Nephron (organoid): ENCODE measurements around the gene ULBP3.
"Not testable (repeated sequence)": the region's sequence is repeated elsewhere in the genome, so short reads cannot be mapped to it uniquely, and the experiment has no call there.

Source experiments
- H3K27ac Mint-ChIP-seq, 3 experiments: 2 replicates each; pipeline ENCODE4 v1.8.0; 2020; ENCODE audit warnings: mixed read lengths in 3 of 3, mild to moderate bottlenecking in 2 of 3, moderate library complexity in 1 of 3
- H3K27me3 Mint-ChIP-seq: 2 replicates; pipeline ENCODE4 v1.8.0; 2021; ENCODE audit warnings: low read depth, mild to moderate bottlenecking, moderate library complexity, mixed read lengths
- H3K36me3 Mint-ChIP-seq: 2 replicates; pipeline ENCODE4 v1.8.0; 2020; ENCODE audit warnings: low read depth, mixed read lengths
- H3K4me1 Mint-ChIP-seq: 2 replicates; pipeline ENCODE4 v1.8.0; 2020; ENCODE audit warnings: mixed read lengths
- H3K4me3 Mint-ChIP-seq, 3 experiments: 2 replicates each; pipeline ENCODE4 v1.8.0; 2020; ENCODE audit warnings: mild to moderate bottlenecking in 3 of 3, mixed read lengths in 3 of 3, moderate library complexity in 2 of 3
- H3K9me3 Mint-ChIP-seq: 2 replicates; pipeline ENCODE4 v1.8.0; 2020; ENCODE audit warnings: mixed read lengths
- TF ChIP-seq, protein P1 (sequence below), 3 experiments: fragments of 200-600 bp; sonication (generic); IDR thresholded peaks; one replicate each; pipeline ENCODE4 v1.5.0; 2021; ENCODE audit warnings: antibody characterized with exemption in 3 of 3; ENCODE audit not compliant: unreplicated experiment in 3 of 3

The ULBP3 gene

DNA sequence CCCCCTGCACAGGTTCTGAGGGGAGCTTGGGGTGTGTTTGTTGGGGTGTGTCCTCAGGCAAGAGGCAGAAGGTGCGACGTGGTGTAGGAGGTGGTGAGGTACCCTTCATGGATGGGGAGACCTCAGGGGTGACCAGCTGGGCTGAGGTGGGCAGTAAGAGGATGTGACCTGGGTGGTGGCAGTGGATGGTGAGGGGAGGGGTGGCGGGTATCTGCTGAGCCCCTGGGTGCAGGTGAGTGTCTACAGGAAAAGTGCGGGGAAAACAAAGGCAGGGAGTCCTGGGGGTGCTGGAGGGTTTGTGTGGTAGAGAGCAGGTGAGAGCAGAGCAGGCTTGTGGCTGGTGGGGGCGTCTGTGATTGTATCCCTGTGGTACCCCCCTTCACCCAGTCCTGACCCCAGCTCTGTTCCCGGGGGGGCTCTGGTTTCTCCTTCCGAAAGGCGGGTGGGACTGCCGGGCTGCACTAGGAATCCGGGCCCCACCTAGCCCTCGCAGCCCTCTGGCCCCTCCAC lies 44.2 kb downstream of the ULBP3 start:
- Mint-ChIP-seq H3K9me3 (no peaks in the 10 kb centered on the region), H3K4me1 (no peaks in the 10 kb centered on the region), H3K36me3 (no peaks in the 10 kb centered on the region), H3K27me3 (peaks cover 84% of the 10 kb centered on the region), H3K27ac (no peak overlapping the region), H3K4me3 (no peak overlapping the region)
- TF ChIP-seq, protein P1, sequence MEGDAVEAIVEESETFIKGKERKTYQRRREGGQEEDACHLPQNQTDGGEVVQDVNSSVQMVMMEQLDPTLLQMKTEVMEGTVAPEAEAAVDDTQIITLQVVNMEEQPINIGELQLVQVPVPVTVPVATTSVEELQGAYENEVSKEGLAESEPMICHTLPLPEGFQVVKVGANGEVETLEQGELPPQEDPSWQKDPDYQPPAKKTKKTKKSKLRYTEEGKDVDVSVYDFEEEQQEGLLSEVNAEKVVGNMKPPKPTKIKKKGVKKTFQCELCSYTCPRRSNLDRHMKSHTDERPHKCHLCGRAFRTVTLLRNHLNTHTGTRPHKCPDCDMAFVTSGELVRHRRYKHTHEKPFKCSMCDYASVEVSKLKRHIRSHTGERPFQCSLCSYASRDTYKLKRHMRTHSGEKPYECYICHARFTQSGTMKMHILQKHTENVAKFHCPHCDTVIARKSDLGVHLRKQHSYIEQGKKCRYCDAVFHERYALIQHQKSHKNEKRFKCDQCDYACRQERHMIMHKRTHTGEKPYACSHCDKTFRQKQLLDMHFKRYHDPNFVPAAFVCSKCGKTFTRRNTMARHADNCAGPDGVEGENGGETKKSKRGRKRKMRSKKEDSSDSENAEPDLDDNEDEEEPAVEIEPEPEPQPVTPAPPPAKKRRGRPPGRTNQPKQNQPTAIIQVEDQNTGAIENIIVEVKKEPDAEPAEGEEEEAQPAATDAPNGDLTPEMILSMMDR (IDR thresholded peaks at IDR 0.05; ENCODE audit: unreplicated experiment in 3 of 3), result no peak

GRCh38 chr6:150024021-150024420 lies 44.9 kb downstream of the ULBP3 start:
- H3K27ac Mint-ChIP-seq, H3K36me3 Mint-ChIP-seq, H3K4me1 Mint-ChIP-seq, H3K4me3 Mint-ChIP-seq, H3K9me3 Mint-ChIP-seq: not testable (repeated sequence)
- peaks cover 83% of the 10 kb centered on the region for H3K27me3 Mint-ChIP-seq

- not testable (repeated sequence) for H3K4me1 Mint-ChIP-seq, H3K9me3 Mint-ChIP-seq, H3K27ac Mint-ChIP-seq, H3K36me3 Mint-ChIP-seq, H3K4me3 Mint-ChIP-seq
- peaks cover 83% of the 10 kb centered on the region for H3K27me3 Mint-ChIP-seq
Measured at GRCh38 chr6:150021870-150022269, 47.1 kb downstream of the ULBP3 start.

DNA sequence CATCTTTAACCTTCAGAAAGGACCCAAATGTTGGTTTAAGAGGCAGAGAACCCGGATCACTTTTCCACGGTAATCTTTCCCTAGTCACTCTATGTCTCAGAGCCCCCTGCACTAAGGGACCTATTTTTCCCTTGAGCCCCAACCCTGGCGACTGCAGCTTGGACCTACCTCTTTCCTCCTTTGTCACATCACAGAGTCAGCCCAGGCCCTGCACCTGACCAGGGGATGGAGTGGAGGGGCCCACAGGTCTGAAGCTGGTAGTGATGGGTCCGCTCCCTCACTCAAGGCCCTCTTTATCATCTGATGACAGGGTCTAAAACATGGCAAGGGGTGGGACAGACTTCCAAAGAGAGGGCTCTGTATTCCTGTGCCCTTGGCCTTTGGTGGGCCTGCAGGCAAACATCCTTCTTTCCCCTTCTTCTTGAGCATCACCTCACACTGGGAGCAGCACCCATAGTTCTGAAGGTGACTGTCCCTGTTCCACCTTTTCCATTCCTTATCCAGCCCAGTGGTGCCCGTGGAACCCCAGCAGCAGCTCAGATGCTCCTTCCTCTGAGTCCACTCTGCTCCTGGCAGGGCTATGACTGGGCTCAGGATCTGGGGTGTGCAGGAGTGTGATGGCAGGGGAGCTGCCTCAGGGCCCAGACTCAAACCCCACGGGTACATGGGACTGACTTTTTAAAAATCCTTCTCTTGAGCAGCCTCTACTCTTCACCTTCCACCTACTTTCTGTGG lies 49.9 kb downstream of the ULBP3 start:
- peaks cover 79% of the 10 kb centered on the region for H3K27me3 Mint-ChIP-seq
- peaks cover 7% of the 10 kb centered on the region for H3K4me1 Mint-ChIP-seq
- TF ChIP-seq, protein P1 (IDR thresholded peaks at IDR 0.05; ENCODE audit: unreplicated experiment in 3 of 3), result no peak
- no peaks in the 10 kb centered on the region for H3K36me3 Mint-ChIP-seq
- no peak overlapping the region for H3K27ac Mint-ChIP-seq
- H3K4me3 Mint-ChIP-seq, result no peak overlapping the region
- peaks cover 4% of the 10 kb centered on the region for H3K9me3 Mint-ChIP-seq

DNA sequence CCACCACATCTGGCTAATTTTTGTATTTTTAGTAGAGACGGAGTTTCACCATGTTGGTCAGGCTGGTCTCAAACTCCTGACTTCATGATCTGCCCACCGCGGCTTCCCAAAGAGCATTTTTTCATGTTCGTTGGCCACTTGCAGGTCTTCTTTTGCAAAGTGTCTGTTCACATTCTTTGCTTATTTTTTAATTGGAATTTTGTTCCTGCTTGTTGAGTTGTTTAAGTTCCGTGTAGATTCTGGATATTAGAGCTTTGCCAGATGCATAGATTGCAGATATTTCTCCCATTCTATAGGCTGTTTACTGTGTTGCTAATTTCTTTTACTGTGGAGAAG lies 51.8 kb downstream of the ULBP3 start:
- not testable (repeated sequence) for H3K36me3 Mint-ChIP-seq, H3K9me3 Mint-ChIP-seq, H3K4me1 Mint-ChIP-seq, H3K4me3 Mint-ChIP-seq, H3K27ac Mint-ChIP-seq
- TF ChIP-seq, protein P1 (IDR thresholded peaks at IDR 0.05; ENCODE audit: unreplicated experiment in 3 of 3), result peak in 1 of 3 experiments; percentile 35
- peaks cover 86% of the 10 kb centered on the region for H3K27me3 Mint-ChIP-seq

- H3K4me3 Mint-ChIP-seq, result no peak overlapping the region
- peaks cover 10% of the 10 kb centered on the region for H3K4me1 Mint-ChIP-seq
- H3K9me3 Mint-ChIP-seq, result peaks cover 4% of the 10 kb centered on the region
- H3K27ac Mint-ChIP-seq, result no peak overlapping the region
- H3K27me3 Mint-ChIP-seq, result peaks cover 90% of the 10 kb centered on the region
- TF ChIP-seq, protein P1 (IDR thresholded peaks at IDR 0.05; ENCODE audit: unreplicated experiment in 3 of 3), result peak; percentile 66 to 78 (median 77)
- H3K36me3 Mint-ChIP-seq, result no peaks in the 10 kb centered on the region
Measured at GRCh38 chr6:150016324-150017185, 52.4 kb downstream of the ULBP3 start.

DNA sequence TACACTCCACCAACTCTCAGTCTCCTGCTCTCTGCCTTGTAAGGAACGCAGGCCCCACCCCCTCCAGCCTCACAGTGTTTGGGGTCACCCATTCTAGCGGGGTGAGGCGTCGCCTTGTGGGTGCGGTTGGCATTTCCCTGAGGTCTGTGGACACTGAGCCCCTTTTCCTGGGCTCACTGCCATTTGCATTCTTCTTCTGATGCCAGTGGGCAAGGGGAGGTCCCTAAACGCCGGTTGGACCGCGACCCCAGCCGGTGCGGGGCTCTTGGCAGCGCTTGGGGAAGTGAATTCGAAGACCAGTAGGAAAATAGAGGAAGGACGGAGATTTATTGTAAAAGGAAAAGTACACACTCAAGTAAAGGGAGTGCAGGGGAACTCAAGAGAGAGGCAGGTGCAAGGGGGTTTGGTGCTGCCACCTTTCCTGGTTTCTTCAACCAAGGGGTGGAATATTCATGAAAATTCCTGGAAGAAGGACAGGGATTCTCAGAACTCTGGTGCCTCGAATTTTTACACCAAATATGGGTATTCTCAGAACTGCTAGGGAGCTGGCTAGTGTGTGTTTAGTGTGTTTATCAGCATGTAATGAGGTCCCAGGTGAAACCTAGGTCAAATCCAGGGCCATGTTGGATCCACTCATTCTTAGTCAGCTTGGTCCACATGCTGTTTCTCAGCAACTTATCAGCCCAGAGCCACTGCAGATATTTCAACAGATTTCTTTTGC lies 53.5 kb downstream of the ULBP3 start:
- not testable (repeated sequence) for H3K9me3 Mint-ChIP-seq, H3K36me3 Mint-ChIP-seq, H3K27ac Mint-ChIP-seq, H3K4me3 Mint-ChIP-seq, H3K4me1 Mint-ChIP-seq
- H3K27me3 Mint-ChIP-seq, result peaks cover 91% of the 10 kb centered on the region

GRCh38 chr6:150014623-150015280 lies 54.2 kb downstream of the ULBP3 start:
- H3K27me3 Mint-ChIP-seq, result peaks cover 95% of the 10 kb centered on the region
- H3K36me3 Mint-ChIP-seq, H3K9me3 Mint-ChIP-seq, H3K27ac Mint-ChIP-seq, H3K4me1 Mint-ChIP-seq: not testable (repeated sequence)
- H3K4me3 Mint-ChIP-seq, result peak overlapping the region in 1 of 3 experiments; percentile 35

- H3K4me1 Mint-ChIP-seq, H3K27ac Mint-ChIP-seq, H3K36me3 Mint-ChIP-seq, H3K9me3 Mint-ChIP-seq: not testable (repeated sequence)
- Mint-ChIP-seq H3K4me3 (peak overlapping the region; percentile 57 to 78 (median 68)), H3K27me3 (peaks cover 96% of the 10 kb centered on the region)
Measured at GRCh38 chr6:150013785-150014622, 54.9 kb downstream of the ULBP3 start.
